HepG2 (cell line): ENCODE results near the gene COX14. TPM values are rescaled to one million over a fixed set of nuclear protein-coding genes. Genes with fewer than 3 reads are reported as not detected.
A peak's percentile ranks its signal among the peaks of the same experiment; 100 is the strongest.

ENCODE experiments used
- ELF4 ChIP-seq: sonication (generic); formaldehyde crosslinking; IDR thresholded peaks from 2 replicates; pipeline ENCODE4 v1.5.0; 2020; ENCODE audit warnings: missing genetic modification reagents, mild to moderate bottlenecking, moderate library complexity, borderline replicate concordance
- GATAD1 ChIP-seq: IDR thresholded peaks from 2 replicates; pipeline ENCODE4 v1.6.1; 2016; ENCODE audit warnings: missing genetic modification reagents, missing compliant biosample characterization
- JDP2 ChIP-seq: sonication (generic); formaldehyde crosslinking; IDR thresholded peaks from 2 replicates; pipeline ENCODE4 v1.8.1; 2022; ENCODE audit warnings: missing genetic modification reagents, borderline replicate concordance
- KMT2A ChIP-seq: sonication (generic); formaldehyde crosslinking; IDR thresholded peaks from 2 replicates; pipeline ENCODE4 v1.4.0; 2020; ENCODE audit warnings: missing genetic modification reagents
- MIER3 ChIP-seq: IDR thresholded peaks from 2 replicates; pipeline ENCODE4 v1.6.1; 2016; ENCODE audit warnings: missing compliant biosample characterization, borderline replicate concordance
- MXD4 ChIP-seq: IDR thresholded peaks from 2 replicates; pipeline ENCODE4 v1.6.1; 2016; ENCODE audit warnings: mild to moderate bottlenecking, missing biosample characterization, missing genetic modification reagents
- NFKB2 ChIP-seq: sonication (generic); formaldehyde crosslinking; IDR thresholded peaks from 2 replicates; pipeline ENCODE4 v1.4.0; 2020; ENCODE audit warnings: missing genetic modification reagents, borderline replicate concordance
- REXO4 ChIP-seq: sonication (generic); formaldehyde crosslinking; IDR thresholded peaks from 2 replicates; pipeline ENCODE4 v1.8.0; 2022; ENCODE audit warnings: missing genetic modification reagents, mild to moderate bottlenecking, borderline replicate concordance
- SATB2 ChIP-seq: sonication (generic); formaldehyde crosslinking; IDR thresholded peaks from 2 replicates; pipeline ENCODE4 v1.5.0; 2020; ENCODE audit warnings: missing genetic modification reagents
- THYN1 ChIP-seq: sonication (generic); formaldehyde crosslinking; IDR thresholded peaks from 2 replicates; pipeline ENCODE4 v1.8.1; 2023; ENCODE audit warnings: low read depth, mild to moderate bottlenecking, moderate library complexity, missing genetic modification reagents, borderline replicate concordance
- ZFP90 ChIP-seq: sonication (generic); formaldehyde crosslinking; IDR thresholded peaks from 2 replicates; pipeline ENCODE4 v1.8.0; 2022; ENCODE audit warnings: missing genetic modification reagents, mild to moderate bottlenecking, inconsistent platforms, borderline replicate concordance
- ZMYM3 ChIP-seq: sonication (generic); formaldehyde crosslinking; IDR thresholded peaks from 2 replicates; pipeline ENCODE4 v1.5.1; 2020; ENCODE audit warnings: mild to moderate bottlenecking, missing genetic modification reagents
- ZNF230 ChIP-seq: sonication (generic); formaldehyde crosslinking; IDR thresholded peaks from 2 replicates; pipeline ENCODE4 v1.4.0; 2020; ENCODE audit warnings: mild to moderate bottlenecking, missing genetic modification reagents
- ZNF253 ChIP-seq: sonication (generic); formaldehyde crosslinking; IDR thresholded peaks from 2 replicates; pipeline ENCODE4 v1.8.0; 2022; ENCODE audit warnings: mild to moderate bottlenecking, missing genetic modification reagents, borderline replicate concordance
- ZNF446 ChIP-seq: sonication (generic); formaldehyde crosslinking; IDR thresholded peaks from 2 replicates; pipeline ENCODE4 v1.5.0; 2020; ENCODE audit warnings: mild to moderate bottlenecking, missing genetic modification reagents
- ZNF746 ChIP-seq: sonication (generic); formaldehyde crosslinking; IDR thresholded peaks from 2 replicates; pipeline ENCODE4 v1.8.0; 2022; ENCODE audit warnings: mild to moderate bottlenecking, missing genetic modification reagents
- polyA plus RNA-seq, 8 experiments: library from polyadenylated mRNA; depleted of rRNA in 3 of 8; stranded (reverse) in 7 of 8; unstranded in 1 of 8; fragments of >200 nt; fragmentation: Illumina TruSeq in 4 of 8; extraction: Trizol in 4 of 8; gene quantifications; 2 replicates each; pipeline versions ENCODE4 v1.2.1 to v1.2.3, GENCODE V29; 2011 to 2016; ENCODE audit warnings: low read depth in 4 of 8, missing spikeins in 1 of 8, mixed read lengths in 1 of 8; ENCODE audit not compliant: insufficient read depth in 1 of 8
- total RNA-seq, 5 experiments: library from RNA; depleted of rRNA; stranded (reverse); fragments of >200 nt; fragmentation: Illumina TruSeq; extraction: Trizol; gene quantifications; 2 replicates each; pipeline ENCODE4 v1.2.3, GENCODE V29; 2016; ENCODE audit warnings: low read depth in 1 of 5
- TF ChIP-seq, protein P1 (sequence below): sonication (generic); formaldehyde crosslinking; IDR thresholded peaks from 2 replicates; pipeline ENCODE4 v1.4.0; 2020; ENCODE audit warnings: missing genetic modification reagents
- TF ChIP-seq, protein P2 (sequence below): sonication (generic); formaldehyde crosslinking; IDR thresholded peaks from 2 replicates; pipeline ENCODE4 v1.5.1; 2020; ENCODE audit warnings: mild to moderate bottlenecking, moderate library complexity, missing genetic modification reagents
- TF ChIP-seq, protein P3 (sequence below): sonication (generic); formaldehyde crosslinking; IDR thresholded peaks from 2 replicates; pipeline ENCODE4 v1.5.0; 2020; ENCODE audit warnings: mild to moderate bottlenecking, missing genetic modification reagents
- TF ChIP-seq, protein P4 (sequence below): sonication (generic); formaldehyde crosslinking; IDR thresholded peaks from 2 replicates; pipeline ENCODE4 v1.5.1; 2020; ENCODE audit warnings: mild to moderate bottlenecking, missing genetic modification reagents

COX14 gene
- total and polyA plus RNA-seq, 2 of the 13 experiments (the other 11 are each of a cell fraction or from before 2014, with no cell fraction given): 53.0 to 71.6 TPM

DNA sequence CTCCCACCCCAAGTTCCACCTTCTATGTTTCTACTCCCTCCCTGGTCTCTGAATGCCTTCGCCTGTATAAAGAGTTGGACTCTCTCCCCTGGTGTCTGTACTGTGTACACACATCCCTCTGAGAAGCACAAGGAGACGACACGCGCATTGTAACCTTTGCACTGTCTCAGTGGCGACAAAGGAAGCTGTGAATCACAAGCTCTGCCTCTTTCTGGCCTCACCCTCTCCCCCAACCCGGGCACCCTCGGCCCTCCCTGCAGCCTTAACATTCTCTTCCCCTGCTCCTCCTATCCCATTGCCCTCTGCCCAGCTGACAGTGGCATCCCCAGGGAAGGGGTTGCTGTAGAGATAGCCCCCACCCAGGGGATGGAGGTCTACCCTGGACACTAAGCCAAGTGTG, 29.4 kb upstream of the COX14 start (continued):
- TF ChIP-seq, protein P1, sequence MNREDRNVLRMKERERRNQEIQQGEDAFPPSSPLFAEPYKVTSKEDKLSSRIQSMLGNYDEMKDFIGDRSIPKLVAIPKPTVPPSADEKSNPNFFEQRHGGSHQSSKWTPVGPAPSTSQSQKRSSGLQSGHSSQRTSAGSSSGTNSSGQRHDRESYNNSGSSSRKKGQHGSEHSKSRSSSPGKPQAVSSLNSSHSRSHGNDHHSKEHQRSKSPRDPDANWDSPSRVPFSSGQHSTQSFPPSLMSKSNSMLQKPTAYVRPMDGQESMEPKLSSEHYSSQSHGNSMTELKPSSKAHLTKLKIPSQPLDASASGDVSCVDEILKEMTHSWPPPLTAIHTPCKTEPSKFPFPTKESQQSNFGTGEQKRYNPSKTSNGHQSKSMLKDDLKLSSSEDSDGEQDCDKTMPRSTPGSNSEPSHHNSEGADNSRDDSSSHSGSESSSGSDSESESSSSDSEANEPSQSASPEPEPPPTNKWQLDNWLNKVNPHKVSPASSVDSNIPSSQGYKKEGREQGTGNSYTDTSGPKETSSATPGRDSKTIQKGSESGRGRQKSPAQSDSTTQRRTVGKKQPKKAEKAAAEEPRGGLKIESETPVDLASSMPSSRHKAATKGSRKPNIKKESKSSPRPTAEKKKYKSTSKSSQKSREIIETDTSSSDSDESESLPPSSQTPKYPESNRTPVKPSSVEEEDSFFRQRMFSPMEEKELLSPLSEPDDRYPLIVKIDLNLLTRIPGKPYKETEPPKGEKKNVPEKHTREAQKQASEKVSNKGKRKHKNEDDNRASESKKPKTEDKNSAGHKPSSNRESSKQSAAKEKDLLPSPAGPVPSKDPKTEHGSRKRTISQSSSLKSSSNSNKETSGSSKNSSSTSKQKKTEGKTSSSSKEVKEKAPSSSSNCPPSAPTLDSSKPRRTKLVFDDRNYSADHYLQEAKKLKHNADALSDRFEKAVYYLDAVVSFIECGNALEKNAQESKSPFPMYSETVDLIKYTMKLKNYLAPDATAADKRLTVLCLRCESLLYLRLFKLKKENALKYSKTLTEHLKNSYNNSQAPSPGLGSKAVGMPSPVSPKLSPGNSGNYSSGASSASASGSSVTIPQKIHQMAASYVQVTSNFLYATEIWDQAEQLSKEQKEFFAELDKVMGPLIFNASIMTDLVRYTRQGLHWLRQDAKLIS (CRISPR knock-in tag): no peak
- TF ChIP-seq MXD4 (CRISPR knock-in tag): 0 out of 2 replicates have a peak, but pooled peaks have one; percentile 42
- no peak for TF ChIP-seq ZFP90
- TF ChIP-seq REXO4 (CRISPR knock-in tag): no peak
- TF ChIP-seq, protein P2, sequence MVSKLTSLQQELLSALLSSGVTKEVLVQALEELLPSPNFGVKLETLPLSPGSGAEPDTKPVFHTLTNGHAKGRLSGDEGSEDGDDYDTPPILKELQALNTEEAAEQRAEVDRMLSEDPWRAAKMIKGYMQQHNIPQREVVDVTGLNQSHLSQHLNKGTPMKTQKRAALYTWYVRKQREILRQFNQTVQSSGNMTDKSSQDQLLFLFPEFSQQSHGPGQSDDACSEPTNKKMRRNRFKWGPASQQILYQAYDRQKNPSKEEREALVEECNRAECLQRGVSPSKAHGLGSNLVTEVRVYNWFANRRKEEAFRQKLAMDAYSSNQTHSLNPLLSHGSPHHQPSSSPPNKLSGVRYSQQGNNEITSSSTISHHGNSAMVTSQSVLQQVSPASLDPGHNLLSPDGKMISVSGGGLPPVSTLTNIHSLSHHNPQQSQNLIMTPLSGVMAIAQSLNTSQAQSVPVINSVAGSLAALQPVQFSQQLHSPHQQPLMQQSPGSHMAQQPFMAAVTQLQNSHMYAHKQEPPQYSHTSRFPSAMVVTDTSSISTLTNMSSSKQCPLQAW (CRISPR knock-in tag): 0 out of 2 replicates have a peak, but pooled peaks have one; percentile 49
- TF ChIP-seq ZNF253 (CRISPR knock-in tag): no peak
- TF ChIP-seq, protein P3, sequence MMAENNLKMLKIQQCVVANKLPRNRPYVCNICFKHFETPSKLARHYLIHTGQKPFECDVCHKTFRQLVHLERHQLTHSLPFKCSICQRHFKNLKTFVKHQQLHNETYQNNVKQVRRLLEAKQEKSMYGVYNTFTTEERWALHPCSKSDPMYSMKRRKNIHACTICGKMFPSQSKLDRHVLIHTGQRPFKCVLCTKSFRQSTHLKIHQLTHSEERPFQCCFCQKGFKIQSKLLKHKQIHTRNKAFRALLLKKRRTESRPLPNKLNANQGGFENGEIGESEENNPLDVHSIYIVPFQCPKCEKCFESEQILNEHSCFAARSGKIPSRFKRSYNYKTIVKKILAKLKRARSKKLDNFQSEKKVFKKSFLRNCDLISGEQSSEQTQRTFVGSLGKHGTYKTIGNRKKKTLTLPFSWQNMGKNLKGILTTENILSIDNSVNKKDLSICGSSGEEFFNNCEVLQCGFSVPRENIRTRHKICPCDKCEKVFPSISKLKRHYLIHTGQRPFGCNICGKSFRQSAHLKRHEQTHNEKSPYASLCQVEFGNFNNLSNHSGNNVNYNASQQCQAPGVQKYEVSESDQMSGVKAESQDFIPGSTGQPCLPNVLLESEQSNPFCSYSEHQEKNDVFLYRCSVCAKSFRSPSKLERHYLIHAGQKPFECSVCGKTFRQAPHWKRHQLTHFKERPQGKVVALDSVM (CRISPR knock-in tag): no peak
- no peak for TF ChIP-seq ELF4 (CRISPR knock-in tag)
- no peak for TF ChIP-seq THYN1
- TF ChIP-seq KMT2A (CRISPR knock-in tag): 0 out of 2 replicates have a peak, but pooled peaks have one; percentile 25
- no peak for TF ChIP-seq ZMYM3
- no peak for TF ChIP-seq ZNF446 (CRISPR knock-in tag)
- TF ChIP-seq, protein P4, sequence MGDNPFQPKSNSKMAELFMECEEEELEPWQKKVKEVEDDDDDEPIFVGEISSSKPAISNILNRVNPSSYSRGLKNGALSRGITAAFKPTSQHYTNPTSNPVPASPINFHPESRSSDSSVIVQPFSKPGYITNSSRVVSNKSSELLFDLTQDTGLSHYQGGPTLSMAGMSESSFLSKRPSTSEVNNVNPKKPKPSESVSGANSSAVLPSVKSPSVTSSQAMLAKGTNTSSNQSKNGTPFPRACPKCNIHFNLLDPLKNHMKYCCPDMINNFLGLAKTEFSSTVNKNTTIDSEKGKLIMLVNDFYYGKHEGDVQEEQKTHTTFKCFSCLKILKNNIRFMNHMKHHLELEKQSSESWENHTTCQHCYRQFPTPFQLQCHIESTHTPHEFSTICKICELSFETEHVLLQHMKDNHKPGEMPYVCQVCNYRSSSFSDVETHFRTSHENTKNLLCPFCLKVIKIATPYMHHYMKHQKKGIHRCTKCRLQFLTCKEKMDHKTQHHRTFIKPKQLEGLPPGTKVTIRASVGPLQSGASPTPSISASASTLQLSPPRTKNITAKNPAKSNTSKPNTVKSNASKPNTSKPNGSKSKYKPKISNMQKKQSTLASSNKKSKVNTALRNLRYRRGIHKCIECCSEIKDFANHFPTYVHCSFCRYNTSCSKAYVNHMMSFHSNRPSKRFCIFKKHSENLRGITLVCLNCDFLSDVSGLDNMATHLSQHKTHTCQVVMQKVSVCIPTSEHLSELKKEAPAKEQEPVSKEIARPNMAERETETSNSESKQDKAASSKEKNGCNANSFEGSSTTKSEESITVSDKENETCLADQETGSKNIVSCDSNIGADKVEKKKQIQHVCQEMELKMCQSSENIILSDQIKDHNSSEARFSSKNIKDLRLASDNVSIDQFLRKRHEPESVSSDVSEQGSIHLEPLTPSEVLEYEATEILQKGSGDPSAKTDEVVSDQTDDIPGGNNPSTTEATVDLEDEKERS (CRISPR knock-in tag): no peak
- TF ChIP-seq GATAD1 (CRISPR knock-in tag): peak; percentile 43; the same call in 1 of the 2 replicates
- no peak for TF ChIP-seq ZNF746
- TF ChIP-seq MIER3 (CRISPR knock-in tag): no peak
- no peak for TF ChIP-seq JDP2 (CRISPR knock-in tag)
- no peak for TF ChIP-seq NFKB2 (CRISPR knock-in tag)
- TF ChIP-seq SATB2 (CRISPR knock-in tag): no peak
- TF ChIP-seq ZNF230 (CRISPR knock-in tag): no peak
